A549 (cell line): Measurements from ENCODE around the gene MTAP. TPM values are rescaled to one million over a fixed set of nuclear protein-coding genes. Genes with fewer than 3 reads are reported as not detected.

Source experiments
- ATAC-seq, 2 experiments: fragments of 200-7000 bp in 1 of 2; fragments of >200 bp in 1 of 2; cut with Nextera tagmentation in 1 of 2; cut with Tn5 transposase in 1 of 2; 3 replicates each; pipeline versions ENCODE4 v1.8.0 to v1.9.1; 2018 to 2020; ENCODE audit warnings: mild to moderate bottlenecking in 1 of 2, moderate library complexity in 1 of 2
- CTCF ChIA-PET: fragments of 300-600 bp; sonication (Branson Sonifier 250); formaldehyde crosslinking; extraction: SDS; loops from one replicate; lab custom pipeline; 2021; ENCODE audit warnings: antibody characterized with exemption, inconsistent platforms; lab: Yijun Ruan, JAX
- POLR2A ChIA-PET: fragments of 350-600 bp; formaldehyde crosslinking; extraction: SDS; loops from one replicate; lab custom pipeline; 2021; ENCODE audit warnings: antibody characterized with exemption, inconsistent platforms; lab: Yijun Ruan, JAX
- DNase-seq, 2 experiments: peaks; one replicate each; pipeline versions ENCODE4 v3.0.0 to v3.0.0-alpha.2; 2011 to 2016; ENCODE audit warnings: low read depth in 1 of 2, low spot score in 1 of 2
- FAIRE-seq: peaks from 2 replicates; lab custom pipeline; 2011; peaks lifted over from hg19 to GRCh38; lab: Jason Lieb, UNC
- H3K27ac ChIP-seq, 2 experiments: fragments of >200 bp; sonication (Bioruptor Twin); formaldehyde crosslinking; 3 replicates each; pipeline ENCODE4 v1.5.1; 2016 to 2017
- H3K4me1 ChIP-seq: fragments of >200 bp; sonication (Bioruptor Twin); formaldehyde crosslinking; 3 replicates; pipeline ENCODE4 v1.6.1; 2016
- H3K4me2 ChIP-seq: fragments of >200 bp; sonication (Bioruptor Twin); formaldehyde crosslinking; 3 replicates; pipeline ENCODE4 v1.6.1; 2016
- H3K4me3 ChIP-seq: fragments of >200 bp; sonication (Bioruptor Twin); formaldehyde crosslinking; 3 replicates; pipeline ENCODE4 v1.5.1; 2016
- H3K9me3 ChIP-seq: fragments of >200 bp; sonication (Bioruptor Twin); formaldehyde crosslinking; 3 replicates; pipeline ENCODE4 v1.6.1; 2016
- CBX2 ChIP-seq: fragments of 200-600 bp; sonication (generic); IDR thresholded peaks from 2 replicates; pipeline ENCODE4 v1.6.1; 2016; ENCODE audit warnings: low read depth, mild to moderate bottlenecking, borderline replicate concordance
- CBX8 ChIP-seq: fragments of 200-600 bp; sonication (generic); IDR thresholded peaks from 2 replicates; pipeline ENCODE4 v1.6.1; 2016
- CEBPB ChIP-seq, 2 experiments: fragments of >200 bp in 1 of 2; sonication (Bioruptor Twin) in 1 of 2; formaldehyde crosslinking in 1 of 2; IDR thresholded peaks; 2 replicates each; pipeline ENCODE4 v1.6.1; 2012 to 2016
- EHMT2 ChIP-seq: fragments of 200-600 bp; sonication (generic); IDR thresholded peaks from 2 replicates; pipeline ENCODE4 v1.6.1; 2016; ENCODE audit warnings: antibody characterized with exemption, low read depth, mild to moderate bottlenecking, moderate library complexity
- EP300 ChIP-seq, 2 experiments: fragments of >200 bp; sonication (Bioruptor Twin); formaldehyde crosslinking; IDR thresholded peaks; 2 replicates in 1 of 2; 3 replicates in 1 of 2; pipeline ENCODE4 v1.6.1; 2016 to 2017
- FOSB ChIP-seq: fragments of 250-450 bp; sonication (Bioruptor Pico); IDR thresholded peaks from 2 replicates; pipeline ENCODE4 v1.5.0; 2020; ENCODE audit warnings: mild to moderate bottlenecking, moderate library complexity
- FOSL2 ChIP-seq, 2 experiments: fragments of 450-650 bp in 1 of 2; fragments of >200 bp in 1 of 2; sonication (Bioruptor Twin) in 1 of 2; formaldehyde crosslinking; IDR thresholded peaks; 2 replicates each; pipeline versions ENCODE4 v1.5.0 to v1.6.1; 2016 to 2020; ENCODE audit warnings: mild to moderate bottlenecking in 1 of 2, moderate library complexity in 1 of 2
- FOXS1 ChIP-seq: fragments of 250-450 bp; sonication (Bioruptor Pico); IDR thresholded peaks from 2 replicates; pipeline ENCODE4 v1.5.0; 2020; ENCODE audit warnings: mild to moderate bottlenecking, moderate library complexity
- GATA3 ChIP-seq: IDR thresholded peaks from 2 replicates; pipeline ENCODE4 v1.6.1; 2012; ENCODE audit warnings: borderline replicate concordance
- HDAC2 ChIP-seq: fragments of 200-600 bp; sonication (generic); IDR thresholded peaks from 2 replicates; pipeline ENCODE4 v1.6.1; 2016
- HMGXB4 ChIP-seq: fragments of 250-450 bp; sonication (Bioruptor Pico); IDR thresholded peaks from 2 replicates; pipeline ENCODE4 v1.5.0; 2021; ENCODE audit warnings: mild to moderate bottlenecking, moderate library complexity, borderline replicate concordance
- HOXA7 ChIP-seq: fragments of 250-450 bp; sonication (Bioruptor Pico); IDR thresholded peaks from 2 replicates; pipeline ENCODE4 v1.5.0; 2020; ENCODE audit warnings: mild to moderate bottlenecking, moderate library complexity
- HOXB13 ChIP-seq: fragments of 250-450 bp; sonication (Bioruptor Pico); IDR thresholded peaks from 2 replicates; pipeline ENCODE4 v1.5.0; 2020; ENCODE audit warnings: low read depth, mild to moderate bottlenecking, moderate library complexity
- JUNB ChIP-seq: fragments of >200 bp; sonication (Bioruptor Twin); formaldehyde crosslinking; IDR thresholded peaks from 2 replicates; pipeline ENCODE4 v1.6.1; 2016
- KDM5A ChIP-seq: fragments of 200-600 bp; sonication (generic); IDR thresholded peaks from 2 replicates; pipeline ENCODE4 v1.6.1; 2016; ENCODE audit warnings: antibody characterized with exemption, mild to moderate bottlenecking
- MAFK ChIP-seq: fragments of 450-650 bp; IDR thresholded peaks from 2 replicates; pipeline ENCODE4 v1.6.1; 2014; ENCODE audit not compliant: partially characterized antibody
- MAX ChIP-seq: IDR thresholded peaks from 2 replicates; pipeline ENCODE4 v1.6.1; 2012
- MYC ChIP-seq: IDR thresholded peaks from 2 replicates; pipeline ENCODE4 v1.6.1; 2012; ENCODE audit warnings: mild to moderate bottlenecking, inconsistent platforms, low read length, improper control_type of control experiment, borderline replicate concordance
- PHF8 ChIP-seq: fragments of 200-600 bp; sonication (generic); IDR thresholded peaks from 2 replicates; pipeline ENCODE4 v1.6.1; 2016; ENCODE audit warnings: low read depth, mild to moderate bottlenecking, antibody characterized with exemption, moderate library complexity, borderline replicate concordance
- POLR2A ChIP-seq: IDR thresholded peaks from 2 replicates; pipeline ENCODE4 v1.6.1; 2012; ENCODE audit warnings: mild to moderate bottlenecking, low read length
- RAD21 ChIP-seq, 2 experiments: fragments of >200 bp in 1 of 2; sonication (Bioruptor Twin) in 1 of 2; formaldehyde crosslinking in 1 of 2; IDR thresholded peaks in 1 of 2; conservative IDR thresholded peaks in 1 of 2; 2 replicates in 1 of 2; 3 replicates in 1 of 2; pipeline ENCODE4 v1.6.1; 2012 to 2018; ENCODE audit warnings: inconsistent platforms in 1 of 2
- RFX5 ChIP-seq: fragments of 450-650 bp; IDR thresholded peaks from 2 replicates; pipeline ENCODE4 v1.7.1; 2014; ENCODE audit warnings: antibody characterized with exemption, mild to moderate bottlenecking, moderate library complexity
- WGBS: methylation state at CpG from one replicate; pipeline ENCODE4 v1.1.6; 2017; ENCODE audit errors: missing lambda C conversion rate; 5-methylcytosine and 5-hydroxymethylcytosine counted together
- polyA plus RNA-seq, 4 experiments: library from polyadenylated mRNA; depleted of rRNA in 3 of 4; stranded (reverse); fragments of >200 nt; fragmentation: RNase III in 1 of 4; extraction: RNeasy Plus Mini Kit Qiagen cat#74134 plus additional on column Dnase treatment in 1 of 4; gene quantifications; 2 replicates in 3 of 4; 3 replicates in 1 of 4; pipeline ENCODE4 v1.2.3, GENCODE V29; 2011 to 2017

The MTAP gene
- polyA plus RNA-seq, 2 of the 4 experiments (the other 2 are of a cell fraction): 4.1 to 35.6 TPM

GRCh38 chr9:21853414-21853813, 51.0 kb downstream of the MTAP start (continued):
- no peak for TF ChIP-seq FOSL2 (IDR thresholded peaks at IDR 0.05)
- TF ChIP-seq FOSL2 (CRISPR knock-in tag; IDR thresholded peaks at IDR 0.05): no peak
- TF ChIP-seq GATA3: no peak
- TF ChIP-seq FOSB (CRISPR knock-in tag): no peak

GRCh38 chr9:21854119-21854518, 51.7 kb downstream of the MTAP start:
- CTCF ChIA-PET: no interaction called here

GRCh38 chr9:21854594-21854993, 52.2 kb downstream of the MTAP start:
- TF ChIP-seq EHMT2 (no peak), RFX5 (no peak), PHF8 (no peak), MAX (no peak), EP300 (IDR thresholded peaks at IDR 0.05) (no peak), CBX2 (no peak), FOXS1 (no peak), CEBPB (IDR thresholded peaks at IDR 0.05) (no peak), MAFK (no peak), GATA3 (no peak), HOXB13 (no peak), POLR2A (no peak)
- TF ChIP-seq, all 56 proteins: peak for 0
- CTCF ChIA-PET: no interaction called here
- no peak for FAIRE-seq
- no peak overlapping the region for H3K27ac ChIP-seq
- H3K4me2 ChIP-seq: no peak overlapping the region
- no peak for ATAC-seq
- POLR2A ChIA-PET: no interaction called here
- H3K9me3 ChIP-seq: no peaks in the 10 kb centered on the region
- no peak overlapping the region for H3K4me3 ChIP-seq
- no peak for DNase-seq
- no peaks in the 10 kb centered on the region for H3K4me1 ChIP-seq
- no CpG with 5 or more reads among the region's 11 CpGs for whole genome bisulfite sequencing

More at GRCh38 chr9:21854119-21854518, 51.7 kb downstream of the MTAP start:
- POLR2A ChIA-PET: no interaction called here
- ATAC-seq (no peak), FAIRE-seq (no peak), DNase-seq (no peak)
- no peak overlapping the region for H3K4me3 ChIP-seq
- no peak overlapping the region for H3K4me2 ChIP-seq
- whole genome bisulfite sequencing: no CpG with 5 or more reads among the region's 4 CpGs
- no peak for TF ChIP-seq HOXA7 (CRISPR knock-in tag)
- TF ChIP-seq FOSL2 (IDR thresholded peaks at IDR 0.05): no peak
- TF ChIP-seq FOSL2 (CRISPR knock-in tag; IDR thresholded peaks at IDR 0.05): no peak
- no peak for TF ChIP-seq GATA3
- no peak for TF ChIP-seq JUNB
- no peak for TF ChIP-seq CBX8
- no peak for TF ChIP-seq KDM5A
- TF ChIP-seq HDAC2: no peak
- TF ChIP-seq HMGXB4 (CRISPR knock-in tag): no peak
- TF ChIP-seq POLR2A: no peak
- TF ChIP-seq RAD21 (conservative IDR thresholded peaks at IDR 0.05 in 1 of 2, IDR thresholded peaks at IDR 0.05 in 1 of 2): no peak
- no peak for TF ChIP-seq MYC
- no peak for TF ChIP-seq EHMT2
- H3K4me1 ChIP-seq: no peaks in the 10 kb centered on the region
- H3K27ac ChIP-seq: no peak overlapping the region
- H3K9me3 ChIP-seq: no peaks in the 10 kb centered on the region
